CD14-positive monocyte (primary cell): ENCODE measurements around the gene ITGA6. TPM values are rescaled to one million over a fixed set of nuclear protein-coding genes. Genes with fewer than 3 reads are reported as not detected.

Experiments used
- DNase-seq, 3 donors: peaks; one replicate each; pipeline ENCODE4 v3.0.0-alpha.2; 2011 to 2022
- H2AFZ ChIP-seq: 2 replicates; pipeline ENCODE4 v1.6.0; 2012; ENCODE audit warnings: mild to moderate bottlenecking, low read depth, low read length, inconsistent platforms; ENCODE audit not compliant: insufficient read depth, poor library complexity, severe bottlenecking
- H3K27ac ChIP-seq, 2 donors: 1 replicate in 1 of 2; 2 replicates in 1 of 2; pipeline ENCODE4 v1.5.1; 2012 to 2013; ENCODE audit warnings: low read length in 2 of 2, control low read depth in 1 of 2, inconsistent platforms in 1 of 2, low read depth in 1 of 2, mild to moderate bottlenecking in 1 of 2
- H3K27me3 ChIP-seq, 2 donors: one replicate each; pipeline versions ENCODE4 v1.6.0 to v1.6.1; 2011 to 2013; ENCODE audit warnings: low read length in 2 of 2; ENCODE audit not compliant: control insufficient read depth in 2 of 2, insufficient read depth in 2 of 2
- H3K36me3 ChIP-seq, 2 donors: replicated peaks in 1 of 2; 1 replicate in 1 of 2; 2 replicates in 1 of 2; pipeline versions ENCODE4 v1.5.1 to v1.6.1; 2012 to 2013; ENCODE audit warnings: low read length in 2 of 2, control low read depth in 1 of 2, inconsistent platforms in 1 of 2, mild to moderate bottlenecking in 1 of 2; ENCODE audit not compliant: insufficient read depth in 2 of 2, control insufficient read depth in 1 of 2
- H3K4me1 ChIP-seq, 2 donors: 1 replicate in 1 of 2; 2 replicates in 1 of 2; pipeline versions ENCODE4 v1.5.1 to v1.6.1; 2012 to 2013; ENCODE audit warnings: low read length in 2 of 2, control low read depth in 1 of 2, inconsistent platforms in 1 of 2, mild to moderate bottlenecking in 1 of 2, moderate library complexity in 1 of 2; ENCODE audit not compliant: insufficient read depth in 2 of 2, control insufficient read depth in 1 of 2
- H3K4me2 ChIP-seq: replicated peaks from 2 replicates; pipeline ENCODE3; 2012; ENCODE audit warnings: low read length, moderate library complexity, mild to moderate bottlenecking; ENCODE audit not compliant: poor library complexity, severe bottlenecking; ENCODE audit errors: extremely low read depth
- H3K4me3 ChIP-seq, 3 experiments: fragments of 200-600 bp in 1 of 3; sonication (generic) in 1 of 3; replicated peaks in 1 of 3; 1 replicate in 2 of 3; 2 replicates in 1 of 3; pipeline ENCODE4 v1.5.1; 2011 to 2013; ENCODE audit warnings: low read length in 3 of 3, mild to moderate bottlenecking in 3 of 3, control low read depth in 2 of 3, low read depth in 2 of 3, inconsistent platforms in 1 of 3, moderate library complexity in 1 of 3
- H3K79me2 ChIP-seq: 2 replicates; pipeline ENCODE4 v1.6.0; 2012; ENCODE audit warnings: mild to moderate bottlenecking, control low read depth, inconsistent platforms, low read length, moderate library complexity; ENCODE audit not compliant: insufficient read depth
- H3K9ac ChIP-seq: 2 replicates; pipeline ENCODE4 v1.6.0; 2017; ENCODE audit warnings: low read length, mild to moderate bottlenecking; ENCODE audit not compliant: insufficient read depth, poor library complexity, severe bottlenecking
- H3K9me3 ChIP-seq, 2 donors: replicated peaks in 1 of 2; 1 replicate in 1 of 2; 2 replicates in 1 of 2; pipeline versions ENCODE4 v1.5.1 to v1.6.1; 2012 to 2013; ENCODE audit warnings: low read length in 2 of 2, control low read depth in 1 of 2; ENCODE audit not compliant: control insufficient read depth in 1 of 2, insufficient read depth in 1 of 2
- H4K20me1 ChIP-seq: 2 replicates; pipeline ENCODE4 v1.6.0; 2012; ENCODE audit warnings: mild to moderate bottlenecking, low read length, control low read depth, moderate library complexity; ENCODE audit not compliant: insufficient read depth
- H3K27ac Mint-ChIP-seq, 7 donors: one replicate each; pipeline ENCODE4 v1.8.0; 2020; ENCODE audit warnings: mild to moderate bottlenecking in 7 of 7, mixed read lengths in 7 of 7, moderate library complexity in 6 of 7, inconsistent platforms in 2 of 7
- H3K27me3 Mint-ChIP-seq, 3 donors: one replicate each; pipeline ENCODE4 v1.8.0; 2021 to 2022; ENCODE audit warnings: low read depth in 3 of 3, mild to moderate bottlenecking in 3 of 3, mixed read lengths in 3 of 3, moderate library complexity in 3 of 3, inconsistent platforms in 1 of 3
- H3K36me3 Mint-ChIP-seq, 2 donors: one replicate each; pipeline ENCODE4 v1.8.0; 2020; ENCODE audit warnings: mixed read lengths in 2 of 2, inconsistent platforms in 1 of 2, mild to moderate bottlenecking in 1 of 2
- H3K4me1 Mint-ChIP-seq: one replicate; pipeline ENCODE4 v1.8.0; 2020; ENCODE audit warnings: mild to moderate bottlenecking, mixed read lengths
- H3K4me3 Mint-ChIP-seq, 2 donors: one replicate each; pipeline ENCODE4 v1.8.0; 2020; ENCODE audit warnings: mild to moderate bottlenecking in 2 of 2, mixed read lengths in 2 of 2, moderate library complexity in 1 of 2
- H3K9me3 Mint-ChIP-seq, 7 donors: one replicate each; pipeline ENCODE4 v1.8.0; 2020 to 2022; ENCODE audit warnings: mixed read lengths in 7 of 7, mild to moderate bottlenecking in 6 of 7, moderate library complexity in 6 of 7, inconsistent platforms in 2 of 7
- WGBS: methylation state at CpG from one replicate; pipeline ENCODE4 v1.1.5; 2013; ENCODE audit warnings: missing lambda C conversion rate; ENCODE audit not compliant: insufficient coverage; 5-methylcytosine and 5-hydroxymethylcytosine counted together
- intact Hi-C, 2 donors: fragments of 100-400 bp; cut with micrococcal nuclease; formaldehyde crosslinking; loops; one replicate each; pipeline versions ENCODE4 v1.15.0 to v1.15.1; 2023
- polyA plus RNA-seq, 3 donors: library from polyadenylated mRNA; depleted of rRNA in 1 of 3; unstranded in 2 of 3; stranded (reverse) in 1 of 3; fragments of 300-500 nt in 2 of 3; fragments of >200 nt in 1 of 3; fragmentation: Illumina TruSeq in 2 of 3; gene quantifications; 1 replicate in 2 of 3; 2 replicates in 1 of 3; pipeline ENCODE4 v1.2.3, GENCODE V29; 2012 to 2021
- TF ChIP-seq, protein P1 (sequence below): fragments of 200-600 bp; IDR thresholded peaks from one replicate; pipeline ENCODE4 v1.8.0; 2022; ENCODE audit warnings: antibody characterized with exemption, mild to moderate bottlenecking

Gene ITGA6
- polyA plus RNA-seq, 3 donors, result 0.01 to 0.36 (median 0.20) TPM

- no peak for DNase-seq
- no peak overlapping the region for H3K4me3 Mint-ChIP-seq
- TF ChIP-seq, protein P1, sequence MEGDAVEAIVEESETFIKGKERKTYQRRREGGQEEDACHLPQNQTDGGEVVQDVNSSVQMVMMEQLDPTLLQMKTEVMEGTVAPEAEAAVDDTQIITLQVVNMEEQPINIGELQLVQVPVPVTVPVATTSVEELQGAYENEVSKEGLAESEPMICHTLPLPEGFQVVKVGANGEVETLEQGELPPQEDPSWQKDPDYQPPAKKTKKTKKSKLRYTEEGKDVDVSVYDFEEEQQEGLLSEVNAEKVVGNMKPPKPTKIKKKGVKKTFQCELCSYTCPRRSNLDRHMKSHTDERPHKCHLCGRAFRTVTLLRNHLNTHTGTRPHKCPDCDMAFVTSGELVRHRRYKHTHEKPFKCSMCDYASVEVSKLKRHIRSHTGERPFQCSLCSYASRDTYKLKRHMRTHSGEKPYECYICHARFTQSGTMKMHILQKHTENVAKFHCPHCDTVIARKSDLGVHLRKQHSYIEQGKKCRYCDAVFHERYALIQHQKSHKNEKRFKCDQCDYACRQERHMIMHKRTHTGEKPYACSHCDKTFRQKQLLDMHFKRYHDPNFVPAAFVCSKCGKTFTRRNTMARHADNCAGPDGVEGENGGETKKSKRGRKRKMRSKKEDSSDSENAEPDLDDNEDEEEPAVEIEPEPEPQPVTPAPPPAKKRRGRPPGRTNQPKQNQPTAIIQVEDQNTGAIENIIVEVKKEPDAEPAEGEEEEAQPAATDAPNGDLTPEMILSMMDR, result no peak
- Histone ChIP-seq H3K4me3 (no peak overlapping the region), H3K36me3 (no peaks in the 10 kb centered on the region), H4K20me1 (no peaks in the 10 kb centered on the region), H2AFZ (no peak overlapping the region), H3K9ac (no peak overlapping the region), H3K4me2 (no peak overlapping the region), H3K27ac (no peak overlapping the region), H3K9me3 (no peaks in the 10 kb centered on the region), H3K27me3 (no peaks in the 10 kb centered on the region), H3K79me2 (no peaks in the 10 kb centered on the region), H3K4me1 (peaks cover 27 to 31% of the 10 kb centered on the region in 2 donors)
- H3K9me3 Mint-ChIP-seq, result peaks cover 0 to 4% (median 0%) of the 10 kb centered on the region in 7 donors
- 0% methylated on average over 2 of the region's 3 CpGs for WGBS
- H3K4me1 Mint-ChIP-seq, result peaks cover 26% of the 10 kb centered on the region
- no peak overlapping the region for H3K27ac Mint-ChIP-seq
- H3K36me3 Mint-ChIP-seq, result no peaks in the 10 kb centered on the region
- intact Hi-C loops, result no loop called here
- H3K27me3 Mint-ChIP-seq, result peaks cover 0 to 7% (median 0%) of the 10 kb centered on the region in 3 donors
Observed at GRCh38 chr2:172395503-172395902, 31.9 kb upstream of the ITGA6 start.

- WGBS, result 64% methylated on average over 3 of the region's 6 CpGs
- DNase-seq, result no peak
- intact Hi-C loops, result no loop called here
- Histone ChIP-seq H4K20me1 (no peaks in the 10 kb centered on the region), H2AFZ (no peak overlapping the region), H3K27me3 (no peaks in the 10 kb centered on the region), H3K79me2 (no peaks in the 10 kb centered on the region), H3K9me3 (no peaks in the 10 kb centered on the region), H3K4me3 (no peak overlapping the region), H3K9ac (no peak overlapping the region), H3K4me1 (peaks cover 27 to 31% of the 10 kb centered on the region in 2 donors), H3K4me2 (no peak overlapping the region), H3K36me3 (no peaks in the 10 kb centered on the region), H3K27ac (no peak overlapping the region)
- Mint-ChIP-seq H3K4me1 (peaks cover 26% of the 10 kb centered on the region), H3K4me3 (no peak overlapping the region), H3K27me3 (peaks cover 0 to 7% (median 2%) of the 10 kb centered on the region in 3 donors), H3K9me3 (peaks cover 0 to 4% (median 0%) of the 10 kb centered on the region in 7 donors), H3K36me3 (no peaks in the 10 kb centered on the region), H3K27ac (no peak overlapping the region)
- TF ChIP-seq, protein P1, result no peak
Observed at GRCh38 chr2:172397148-172397834, 30.1 kb upstream of the ITGA6 start.
